ENCODE results near the gene SIGMAR1.

The SIGMAR1 gene

GRCh38 chr9:34603610-34604231 lies 33.9 kb downstream of the SIGMAR1 start:
- DNase-seq (ENCODE audit: low read depth): peak; percentile 73
- H3K4me3 ChIP-seq (ENCODE audit: low read length): no peak overlapping the region
- TF ChIP-seq, protein P1, sequence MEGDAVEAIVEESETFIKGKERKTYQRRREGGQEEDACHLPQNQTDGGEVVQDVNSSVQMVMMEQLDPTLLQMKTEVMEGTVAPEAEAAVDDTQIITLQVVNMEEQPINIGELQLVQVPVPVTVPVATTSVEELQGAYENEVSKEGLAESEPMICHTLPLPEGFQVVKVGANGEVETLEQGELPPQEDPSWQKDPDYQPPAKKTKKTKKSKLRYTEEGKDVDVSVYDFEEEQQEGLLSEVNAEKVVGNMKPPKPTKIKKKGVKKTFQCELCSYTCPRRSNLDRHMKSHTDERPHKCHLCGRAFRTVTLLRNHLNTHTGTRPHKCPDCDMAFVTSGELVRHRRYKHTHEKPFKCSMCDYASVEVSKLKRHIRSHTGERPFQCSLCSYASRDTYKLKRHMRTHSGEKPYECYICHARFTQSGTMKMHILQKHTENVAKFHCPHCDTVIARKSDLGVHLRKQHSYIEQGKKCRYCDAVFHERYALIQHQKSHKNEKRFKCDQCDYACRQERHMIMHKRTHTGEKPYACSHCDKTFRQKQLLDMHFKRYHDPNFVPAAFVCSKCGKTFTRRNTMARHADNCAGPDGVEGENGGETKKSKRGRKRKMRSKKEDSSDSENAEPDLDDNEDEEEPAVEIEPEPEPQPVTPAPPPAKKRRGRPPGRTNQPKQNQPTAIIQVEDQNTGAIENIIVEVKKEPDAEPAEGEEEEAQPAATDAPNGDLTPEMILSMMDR (IDR thresholded peaks at IDR 0.05; ENCODE audit: insufficient read depth, low read depth, low read length, missing control alignments): peak; percentile 96

DNA sequence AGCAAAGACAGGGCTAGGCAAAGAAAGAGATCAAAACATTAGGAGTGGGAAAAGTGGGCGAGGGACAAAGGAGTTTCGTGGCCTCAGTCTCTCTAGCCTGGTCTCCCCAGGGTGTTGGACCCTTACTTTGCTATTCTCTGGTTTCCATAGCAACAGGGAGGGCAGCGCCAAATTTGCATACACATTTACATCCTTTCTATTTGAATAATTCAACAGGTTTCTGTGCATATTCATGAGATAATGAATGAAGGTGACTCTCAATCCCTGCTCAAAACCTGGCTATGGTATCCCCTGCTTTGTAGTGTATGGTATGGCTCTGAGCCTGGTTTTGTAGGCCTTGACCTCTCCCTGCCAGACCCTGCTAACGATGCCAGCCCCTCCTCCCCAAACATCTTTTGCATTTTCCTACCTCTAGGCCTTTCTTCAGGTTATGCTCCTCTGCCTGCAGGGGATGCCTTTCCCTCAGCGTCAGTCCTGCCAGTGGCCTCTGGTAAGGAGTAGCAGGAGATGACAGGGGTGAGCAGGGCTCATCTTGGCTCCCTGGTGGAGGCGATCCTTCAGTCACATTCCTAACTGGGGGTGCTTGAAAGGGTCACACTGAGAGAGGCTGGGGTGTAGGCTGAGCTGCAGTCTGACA lies 35.5 kb downstream of the SIGMAR1 start:
- TF ChIP-seq, protein P1 (IDR thresholded peaks at IDR 0.05; ENCODE audit: insufficient read depth, low read depth, low read length, missing control alignments): no peak
- no peak overlapping the region for H3K4me3 ChIP-seq (ENCODE audit: low read length)
- DNase-seq (ENCODE audit: low read depth): no peak

DNA sequence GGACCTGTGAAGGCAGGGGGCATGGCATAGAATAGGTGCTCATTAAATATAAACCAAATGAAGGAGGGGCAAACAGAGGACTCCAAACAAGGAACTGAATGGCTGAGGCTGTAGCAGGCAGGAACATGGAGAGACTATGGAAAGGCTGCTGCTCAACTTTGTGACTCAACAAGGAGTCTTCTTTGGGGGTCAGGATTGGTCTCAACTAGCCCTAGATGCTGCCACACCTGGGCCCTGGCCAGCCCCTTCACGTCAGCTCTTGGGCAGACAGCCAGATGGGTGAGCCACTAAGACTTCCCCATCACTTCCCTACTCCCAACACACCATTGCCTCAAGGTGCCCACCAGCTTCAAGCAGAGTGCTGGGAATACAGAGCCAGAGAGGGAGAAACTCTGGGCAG lies 36.7 kb downstream of the SIGMAR1 start:
- peak; percentile 97 for DNase-seq (ENCODE audit: low read depth)
- H3K4me3 ChIP-seq (ENCODE audit: low read length): no peak overlapping the region
- TF ChIP-seq, protein P1 (IDR thresholded peaks at IDR 0.05; ENCODE audit: insufficient read depth, low read depth, low read length, missing control alignments): no peak

- TF ChIP-seq, protein P1 (IDR thresholded peaks at IDR 0.05; ENCODE audit: insufficient read depth, low read depth, low read length, missing control alignments): no peak
- H3K4me3 ChIP-seq (ENCODE audit: low read length): no peak overlapping the region
- DNase-seq (ENCODE audit: low read depth): no peak
Measured at GRCh38 chr9:34599546-34599945, 38.0 kb downstream of the SIGMAR1 start.

DNA sequence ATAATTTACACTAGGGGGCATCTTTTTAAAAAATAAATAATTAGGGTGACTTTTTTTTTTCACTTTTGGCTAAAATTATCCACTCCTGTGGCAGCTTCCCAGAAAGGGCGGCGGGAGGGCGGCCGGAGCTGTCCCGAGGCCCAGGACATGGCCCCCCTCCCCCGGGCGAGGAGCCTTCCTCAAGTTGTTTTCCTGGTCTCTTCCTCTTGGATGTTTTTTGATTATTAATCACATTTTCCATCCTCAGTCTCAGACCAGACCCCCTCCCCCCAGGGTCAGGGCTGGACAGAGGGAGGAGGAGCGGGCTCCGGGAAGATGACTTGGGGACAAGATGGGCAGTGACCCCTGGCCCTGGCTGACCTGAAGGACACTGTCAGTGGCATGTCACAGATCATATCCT lies 43.4 kb downstream of the SIGMAR1 start:
- no peak overlapping the region for H3K4me3 ChIP-seq (ENCODE audit: low read length)
- DNase-seq (ENCODE audit: low read depth): no peak
- TF ChIP-seq, protein P1 (IDR thresholded peaks at IDR 0.05; ENCODE audit: insufficient read depth, low read depth, low read length, missing control alignments): no peak

DNA sequence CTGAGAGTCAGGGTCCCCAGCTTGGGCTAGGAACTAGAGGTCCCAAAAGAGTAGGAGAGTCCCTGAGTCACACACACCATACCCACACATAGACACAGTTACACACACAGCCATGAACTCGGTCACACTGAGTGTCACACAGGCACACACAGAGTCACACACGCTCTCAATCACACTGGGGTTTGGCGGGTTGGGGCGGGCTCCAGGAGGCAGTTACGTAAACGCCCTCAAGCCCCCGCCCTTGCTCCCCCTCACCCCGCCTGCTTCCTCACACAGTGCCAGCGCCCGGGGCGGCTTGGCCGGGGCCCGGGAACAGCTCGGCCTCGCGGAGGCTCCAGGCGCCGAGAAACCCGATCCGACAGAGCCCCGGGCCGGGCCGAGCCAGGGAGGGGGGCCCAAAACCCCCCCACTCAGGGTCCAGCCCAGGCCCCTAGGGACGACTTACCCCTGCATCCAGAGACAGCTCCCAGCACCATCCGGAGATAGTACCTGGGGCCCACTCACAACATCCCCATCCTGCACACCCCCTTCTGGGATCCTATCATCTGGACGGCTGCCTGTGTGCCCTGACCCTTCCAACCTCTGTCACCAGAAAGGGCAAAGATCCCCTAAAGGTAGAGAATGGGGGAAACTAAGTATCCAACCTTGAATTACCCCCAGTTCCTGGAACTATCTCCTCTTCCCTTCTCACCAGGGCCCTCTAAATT lies 44.5 kb downstream of the SIGMAR1 start:
- no peak overlapping the region for H3K4me3 ChIP-seq (ENCODE audit: low read length)
- TF ChIP-seq, protein P1 (IDR thresholded peaks at IDR 0.05; ENCODE audit: insufficient read depth, low read depth, low read length, missing control alignments): no peak
- DNase-seq (ENCODE audit: low read depth): peak; percentile 53

Data from epithelial cell of esophagus (primary cell).